GM10248 (cell line): ENCODE measurements around the gene NKIRAS1.
"Not testable (repeated sequence)": the region's sequence is repeated elsewhere in the genome, so short reads cannot be mapped to it uniquely, and the experiment has no call there.

Experiments
- CTCF ChIA-PET: fragments of 300-600 bp; sonication (Branson Sonifier 250); formaldehyde crosslinking; extraction: SDS; loops from one replicate; lab custom pipeline; 2021; ENCODE audit warnings: antibody characterized with exemption; lab: Yijun Ruan, JAX
- POLR2A ChIA-PET: fragments of 350-650 bp; sonication (Branson Sonifier 250); formaldehyde crosslinking; extraction: SDS; loops from one replicate; lab custom pipeline; 2020; ENCODE audit warnings: antibody characterized with exemption; lab: Yijun Ruan, JAX
- DNase-seq: peaks from one replicate; pipeline ENCODE4 v3.0.0; 2012; ENCODE audit errors: extremely low spot score
- TF ChIP-seq, protein P1 (sequence below): IDR thresholded peaks from 2 replicates; pipeline ENCODE4 v1.5.1; 2012; ENCODE audit warnings: mild to moderate bottlenecking, low read depth; ENCODE audit errors: extremely low read depth, missing control alignments, control extremely low read depth

The NKIRAS1 gene

DNA sequence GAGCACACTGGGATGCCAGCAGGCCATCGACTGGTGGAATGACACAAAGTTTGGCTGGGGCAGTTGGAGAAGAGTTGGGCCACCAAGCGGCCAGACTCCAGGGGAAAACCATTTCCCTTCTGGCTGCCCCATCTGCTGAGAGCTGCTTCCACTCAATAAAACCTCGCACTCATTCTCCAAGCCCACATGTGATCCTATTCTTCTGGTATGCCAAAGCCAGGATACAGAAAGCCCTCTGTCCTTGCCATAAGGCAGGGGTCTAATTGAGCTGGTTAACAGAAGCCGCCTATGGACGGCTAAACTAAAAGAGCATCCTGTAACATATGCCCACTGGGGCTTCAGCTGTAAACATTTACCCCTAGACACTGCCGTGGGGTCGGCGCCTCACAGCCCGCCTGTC, 55.1 kb downstream of the NKIRAS1 start:
- POLR2A ChIA-PET, result no interaction called here
- CTCF ChIA-PET, result interaction anchor here (1.0 to 4.6 kb wide), 5 partner anchors 9 to 138 kb away, joined by 3 to 18 read pairs (median 5); no protein-coding TSS in a partner anchor
- TF ChIP-seq, protein P1, sequence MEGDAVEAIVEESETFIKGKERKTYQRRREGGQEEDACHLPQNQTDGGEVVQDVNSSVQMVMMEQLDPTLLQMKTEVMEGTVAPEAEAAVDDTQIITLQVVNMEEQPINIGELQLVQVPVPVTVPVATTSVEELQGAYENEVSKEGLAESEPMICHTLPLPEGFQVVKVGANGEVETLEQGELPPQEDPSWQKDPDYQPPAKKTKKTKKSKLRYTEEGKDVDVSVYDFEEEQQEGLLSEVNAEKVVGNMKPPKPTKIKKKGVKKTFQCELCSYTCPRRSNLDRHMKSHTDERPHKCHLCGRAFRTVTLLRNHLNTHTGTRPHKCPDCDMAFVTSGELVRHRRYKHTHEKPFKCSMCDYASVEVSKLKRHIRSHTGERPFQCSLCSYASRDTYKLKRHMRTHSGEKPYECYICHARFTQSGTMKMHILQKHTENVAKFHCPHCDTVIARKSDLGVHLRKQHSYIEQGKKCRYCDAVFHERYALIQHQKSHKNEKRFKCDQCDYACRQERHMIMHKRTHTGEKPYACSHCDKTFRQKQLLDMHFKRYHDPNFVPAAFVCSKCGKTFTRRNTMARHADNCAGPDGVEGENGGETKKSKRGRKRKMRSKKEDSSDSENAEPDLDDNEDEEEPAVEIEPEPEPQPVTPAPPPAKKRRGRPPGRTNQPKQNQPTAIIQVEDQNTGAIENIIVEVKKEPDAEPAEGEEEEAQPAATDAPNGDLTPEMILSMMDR, result no peak
- no peak for DNase-seq

DNA sequence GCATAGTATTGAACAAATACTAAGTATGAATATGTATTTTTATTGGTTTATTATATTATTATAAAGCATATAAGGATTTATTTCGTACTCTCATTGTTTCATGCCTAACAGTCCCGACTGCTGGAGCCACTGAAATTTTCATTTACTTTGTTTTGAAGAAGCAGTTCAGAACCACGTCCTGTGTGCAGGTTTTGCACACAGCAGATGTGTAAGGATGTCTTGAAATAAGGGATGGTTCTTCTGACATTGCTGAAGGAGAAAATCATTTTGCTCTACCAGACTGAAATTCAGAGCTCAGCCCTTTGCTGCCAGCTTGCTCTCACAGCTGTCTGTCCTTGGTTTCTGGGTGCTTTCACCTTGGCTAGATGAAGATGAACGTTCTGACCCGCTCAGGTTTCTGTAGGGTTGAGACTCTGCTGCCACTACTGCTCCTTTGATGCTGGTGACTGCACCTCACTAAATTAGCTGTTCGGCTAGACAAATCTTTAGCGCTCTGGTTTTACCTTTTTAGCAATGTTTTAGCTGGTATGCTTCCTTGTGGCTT, 56.9 kb downstream of the NKIRAS1 start:
- TF ChIP-seq, protein P1, result no peak
- ChIA-PET POLR2A (no interaction called here), CTCF (interaction anchor here (2.3 to 4.6 kb wide), 3 partner anchors 12 to 29 kb away, joined by 7 to 18 read pairs (median 12); no protein-coding TSS in a partner anchor)
- no peak for DNase-seq

DNA sequence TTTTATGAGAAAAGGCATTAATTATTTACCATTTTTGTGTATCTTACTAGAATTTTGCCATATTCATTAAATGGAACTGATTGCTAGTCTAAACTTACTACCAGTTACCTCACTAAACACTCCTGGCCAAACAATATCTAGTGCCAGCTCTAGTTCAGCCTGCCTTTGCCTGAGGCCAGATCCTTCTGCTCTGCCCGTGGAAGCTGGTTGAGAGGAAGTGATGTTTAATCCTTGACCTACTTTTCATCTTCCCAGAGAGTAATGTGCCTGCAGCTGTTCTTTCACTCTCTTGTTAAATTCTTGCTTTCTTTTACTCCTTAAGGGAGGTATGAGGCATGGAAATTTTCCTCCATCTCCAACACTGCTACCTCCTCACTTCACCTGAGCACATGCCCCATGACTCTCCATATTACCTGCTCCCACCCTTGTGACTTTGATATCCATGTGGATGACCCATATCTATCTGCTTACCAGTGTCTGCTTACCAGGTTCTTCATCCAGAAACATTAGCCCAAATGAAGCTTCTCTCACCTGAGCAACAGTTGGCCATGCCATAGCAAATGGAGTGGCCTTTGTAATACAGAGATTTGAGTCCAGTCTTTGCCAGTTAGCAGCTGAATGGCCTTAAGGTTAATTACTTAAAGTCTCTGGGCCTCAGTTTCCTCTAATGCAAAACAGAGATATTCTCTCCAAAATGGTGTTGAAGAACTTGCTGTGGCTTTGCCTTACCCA, 57.6 kb downstream of the NKIRAS1 start:
- TF ChIP-seq, protein P1, result no peak
- ChIA-PET POLR2A (interaction anchor here (0.6 kb wide), 1 partner anchor 652 kb away, joined by 4 read pairs; no protein-coding TSS in a partner anchor), CTCF (interaction anchor here (1.0 to 4.6 kb wide), 6 partner anchors 12 to 54 kb away, joined by 3 to 18 read pairs (median 10); no protein-coding TSS in a partner anchor)
- no peak for DNase-seq

DNA sequence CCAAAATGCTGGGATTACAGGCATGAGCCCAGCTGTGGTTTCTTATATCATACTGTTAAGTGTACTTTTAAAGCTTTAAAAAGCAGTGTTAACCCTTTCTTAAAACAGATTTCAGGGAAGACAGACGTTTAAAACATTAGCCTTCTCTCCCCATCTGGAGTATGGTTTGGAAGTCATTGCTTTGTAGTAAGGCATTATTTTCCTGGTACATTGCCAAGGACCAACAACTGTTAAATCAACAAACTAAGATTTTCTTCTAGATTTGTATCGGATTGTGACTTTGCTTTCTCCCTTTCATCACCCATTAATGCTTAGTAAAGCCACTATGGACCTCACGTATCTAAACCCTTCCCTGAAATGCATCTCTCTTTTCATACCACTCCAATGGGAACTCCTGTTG, 60.5 kb downstream of the NKIRAS1 start:
- ChIA-PET CTCF (interaction anchor here (0.6 to 2.4 kb wide), 6 partner anchors 10 to 779 kb away, joined by 3 to 8 read pairs (median 4); no protein-coding TSS in a partner anchor), POLR2A (interaction anchor here (0.6 kb wide), 1 partner anchor 26 kb away, joined by 4 read pairs; no protein-coding TSS in a partner anchor)
- DNase-seq, result no peak
- TF ChIP-seq, protein P1, result no peak

DNA sequence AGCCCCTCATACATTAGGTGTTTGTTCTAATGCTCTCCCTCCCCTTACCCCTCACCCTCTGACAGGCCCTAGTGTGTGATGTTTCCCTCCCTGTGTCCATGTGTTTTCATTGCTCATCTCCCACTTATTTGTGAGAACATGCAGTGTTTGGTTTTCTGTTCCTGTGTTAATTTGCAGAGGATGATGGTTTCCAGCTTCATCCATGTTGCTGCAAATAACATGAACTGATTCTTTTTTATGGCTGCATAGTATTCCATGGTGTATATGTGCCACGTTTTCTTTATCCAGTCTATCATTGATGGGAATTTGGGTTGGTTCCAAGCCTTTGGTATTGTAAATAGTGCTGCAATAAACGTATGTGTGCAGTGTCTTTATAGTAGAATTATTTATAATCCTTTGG, 67.3 kb downstream of the NKIRAS1 start:
- DNase-seq, CTCF ChIA-PET, POLR2A ChIA-PET: not testable (repeated sequence)

DNA sequence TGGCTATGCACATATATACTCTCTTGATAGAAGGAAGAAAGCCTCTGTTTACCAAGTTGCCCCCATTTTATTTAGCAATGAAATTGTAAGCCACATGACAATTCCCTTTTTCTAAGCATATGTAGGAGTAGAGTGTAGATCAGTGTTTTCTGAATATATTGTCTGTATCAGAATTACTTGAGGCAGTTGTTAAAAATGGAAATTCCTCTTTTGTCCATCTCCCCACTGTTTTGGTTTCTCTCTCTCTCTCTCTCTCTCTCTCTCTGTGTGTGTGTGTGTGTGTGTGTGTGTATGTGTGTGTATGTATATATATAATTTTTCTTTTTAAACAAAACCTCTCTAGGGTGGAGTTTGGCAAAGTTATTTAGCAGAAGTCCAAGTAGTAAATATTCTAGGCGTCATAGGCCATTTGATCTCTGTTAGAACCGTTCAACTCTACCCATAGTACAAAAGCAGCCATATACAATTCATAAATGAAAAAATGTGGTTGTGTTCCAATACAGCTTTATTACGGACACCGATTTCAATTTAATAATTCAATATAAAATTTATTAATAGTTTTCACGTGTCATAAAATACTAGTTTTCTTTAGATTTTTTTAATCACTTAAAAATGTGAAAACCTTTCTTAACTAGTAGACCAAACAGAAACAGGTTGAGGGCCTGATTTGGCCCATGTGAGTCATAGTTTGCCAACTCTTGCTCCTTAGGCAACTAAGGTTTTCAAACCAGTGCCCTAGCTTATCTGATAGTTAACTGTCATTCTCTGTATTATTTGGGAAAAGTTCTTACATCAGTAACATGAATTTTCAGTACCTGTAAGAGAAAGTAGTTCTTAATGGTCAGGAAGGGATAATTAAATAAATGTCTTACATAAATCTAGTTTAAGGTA, 71.2 kb downstream of the NKIRAS1 start:
- DNase-seq, result no peak
- POLR2A ChIA-PET, result interaction anchor here (0.6 kb wide), 1 partner anchor 20 kb away, joined by 4 read pairs; no protein-coding TSS in a partner anchor
- TF ChIP-seq, protein P1, result no peak
- CTCF ChIA-PET, result interaction anchor here (0.8 to 3.2 kb wide), 10 partner anchors 9 to 34 kb away, joined by 3 to 19 read pairs (median 4); no protein-coding TSS in a partner anchor
